ENCODE data around the gene BACH1. TPM values are rescaled to one million over a fixed set of nuclear protein-coding genes. Genes with fewer than 3 reads are reported as not detected.

Gene BACH1
- polyA plus RNA-seq, 1 of the 3 experiments (the other 2 are of a cell fraction) = 18.1 TPM

GRCh38 chr21:29360799-29361765 lies 62.4 kb downstream of the BACH1 start:
- Histone ChIP-seq H3K27me3 (ENCODE audit: insufficient read depth) (no peaks in the 10 kb centered on the region), H3K9ac (no peak overlapping the region), H4K20me1 (ENCODE audit: insufficient read depth) (no peaks in the 10 kb centered on the region), H3K9me3 (no peaks in the 10 kb centered on the region), H3K79me2 (ENCODE audit: insufficient read depth) (peaks cover 3% of the 10 kb centered on the region; the same call in 1 of the 2 replicates), H3K27ac (ENCODE audit: low read depth in 2 of 2, low read length in 1 of 2) (no peak overlapping the region), H2AFZ (ENCODE audit: low read depth) (no peak overlapping the region), H3K4me2 (no peak overlapping the region), H3K4me1 (ENCODE audit: control insufficient read depth in 1 of 2, insufficient read depth in 2 of 2, low read depth in 1 of 2, low read length in 1 of 2) (no peaks in the 10 kb centered on the region; a peak in 1 of 4 replicates), H3K36me3 (replicated peaks in 1 of 2; ENCODE audit: control insufficient read depth in 1 of 2, insufficient read depth in 2 of 2, low read length in 1 of 2) (peaks cover 0 to 25% of the 10 kb centered on the region in 2 experiments), H3F3A (replicated peaks; ENCODE audit: insufficient read depth) (no peaks in the 10 kb centered on the region), H3K9me2 (no peaks in the 10 kb centered on the region), H3K4me3 (ENCODE audit: low read depth in 2 of 2, low read length in 1 of 2) (no peak overlapping the region)
- ChIA-PET POLR2A (interaction anchor here (0.7 kb wide), 1 partner anchor 476 kb away, joined by 3 read pairs; no protein-coding TSS in a partner anchor), CTCF (interaction anchor here (0.6 to 2.4 kb wide), 9 partner anchors 10 to 488 kb away, joined by 3 to 19 read pairs (median 5); no protein-coding TSS in a partner anchor)
- no peak for DNase-seq
- WGBS (ENCODE audit: low lambda C conversion rate) = 92% methylated on average over 9 of the region's 9 CpGs
- TF ChIP-seq RAD21 (IDR thresholded peaks at IDR 0.05; ENCODE audit: low read length) = peak; percentile 47
- no peak for TF ChIP-seq EZH2phosphoT487 (IDR thresholded peaks at IDR 0.05; ENCODE audit: borderline replicate concordance, low read depth)

GRCh38 chr21:29362758-29363157 lies 64.0 kb downstream of the BACH1 start:
- 91% methylated on average over 3 of the region's 3 CpGs for WGBS (ENCODE audit: low lambda C conversion rate)
- POLR2A ChIA-PET = no interaction called here
- CTCF ChIA-PET = no interaction called here

More at GRCh38 chr21:29362758-29363157, 64.0 kb downstream of the BACH1 start:
- Histone ChIP-seq H3F3A (replicated peaks; ENCODE audit: insufficient read depth) (no peaks in the 10 kb centered on the region), H3K79me2 (ENCODE audit: insufficient read depth) (peaks cover 3% of the 10 kb centered on the region; the same call in 1 of the 2 replicates), H3K4me2 (no peak overlapping the region), H4K20me1 (ENCODE audit: insufficient read depth) (no peaks in the 10 kb centered on the region), H3K9ac (no peak overlapping the region), H3K4me3 (ENCODE audit: low read depth in 2 of 2, low read length in 1 of 2) (no peak overlapping the region), H3K9me3 (no peaks in the 10 kb centered on the region), H3K27me3 (ENCODE audit: insufficient read depth) (no peaks in the 10 kb centered on the region), H3K36me3 (replicated peaks in 1 of 2; ENCODE audit: control insufficient read depth in 1 of 2, insufficient read depth in 2 of 2, low read length in 1 of 2) (peaks cover 0 to 30% of the 10 kb centered on the region in 2 experiments), H3K9me2 (no peaks in the 10 kb centered on the region), H3K4me1 (ENCODE audit: control insufficient read depth in 1 of 2, insufficient read depth in 2 of 2, low read depth in 1 of 2, low read length in 1 of 2) (no peaks in the 10 kb centered on the region; a peak in 1 of 4 replicates), H3K27ac (ENCODE audit: low read depth in 2 of 2, low read length in 1 of 2) (no peak overlapping the region), H2AFZ (ENCODE audit: low read depth) (no peak overlapping the region)
- DNase-seq = no peak
- TF ChIP-seq FOXM1 (IDR thresholded peaks at IDR 0.05; ENCODE audit: low read depth) (no peak), SMC3 (IDR thresholded peaks at IDR 0.05; ENCODE audit: low read depth, low read length) (no peak), NRF1 (IDR thresholded peaks at IDR 0.05; ENCODE audit: low read depth, low read length) (no peak), GATA2 (CRISPR knock-in tag; IDR thresholded peaks at IDR 0.05) (no peak), GABPA (IDR thresholded peaks at IDR 0.05; ENCODE audit: low read depth) (no peak), IRF3 (IDR thresholded peaks at IDR 0.05; ENCODE audit: low read depth, low read length) (no peak), MAX (IDR thresholded peaks at IDR 0.05; ENCODE audit: low read depth) (no peak), EZH2phosphoT487 (IDR thresholded peaks at IDR 0.05; ENCODE audit: borderline replicate concordance, low read depth) (no peak), YY1 (IDR thresholded peaks at IDR 0.05; ENCODE audit: low read depth) (no peak)
